Thymus (tissue), 11 donors: ENCODE results near the gene BDKRB2. TPM values are rescaled to one million over a fixed set of nuclear protein-coding genes. Genes with fewer than 3 reads are reported as not detected.

Experiments used
- DNase-seq, 9 donors: peaks; one replicate each; pipeline ENCODE4 v3.0.0-alpha.2; 2013; ENCODE audit warnings: low spot score in 9 of 9, low read depth in 6 of 9, missing footprints in 1 of 9
- H3K27ac ChIP-seq, 2 donors: one replicate each; pipeline ENCODE4 v1.5.1; 2013; ENCODE audit warnings: control low read depth in 1 of 2, low read depth in 1 of 2, low read length in 1 of 2, mild to moderate bottlenecking in 1 of 2, moderate library complexity in 1 of 2
- H3K27me3 ChIP-seq, 2 donors: one replicate each; pipeline ENCODE4 v1.5.1; 2013; ENCODE audit warnings: low read length in 1 of 2; ENCODE audit not compliant: control insufficient read depth in 2 of 2, insufficient read depth in 1 of 2
- H3K36me3 ChIP-seq, 2 donors: one replicate each; pipeline ENCODE4 v1.5.1; 2013; ENCODE audit warnings: low read length in 1 of 2, mild to moderate bottlenecking in 1 of 2, moderate library complexity in 1 of 2; ENCODE audit not compliant: control insufficient read depth in 2 of 2, insufficient read depth in 2 of 2
- H3K4me1 ChIP-seq, 2 donors: one replicate each; pipeline ENCODE4 v1.5.1; 2013; ENCODE audit warnings: low read length in 2 of 2; ENCODE audit not compliant: control insufficient read depth in 2 of 2, insufficient read depth in 2 of 2
- H3K4me3 ChIP-seq, 2 donors: one replicate each; pipeline ENCODE4 v1.5.1; 2013; ENCODE audit warnings: low read length in 2 of 2, control low read depth in 1 of 2, mild to moderate bottlenecking in 1 of 2
- H3K9me3 ChIP-seq, 2 donors: one replicate each; pipeline ENCODE4 v1.5.1; 2013; ENCODE audit warnings: low read length in 1 of 2, mild to moderate bottlenecking in 1 of 2; ENCODE audit not compliant: control insufficient read depth in 2 of 2, insufficient read depth in 1 of 2
- WGBS: extraction: QIAGEN DNeasy Blood & Tissue Kit; methylation state at CpG from one replicate; pipeline ENCODE4 v1.1.7; 2013; 5-methylcytosine and 5-hydroxymethylcytosine counted together
- polyA plus RNA-seq: library from polyadenylated mRNA; stranded (reverse); fragments of 200-250 nt; gene quantifications from one replicate; pipeline ENCODE4 v1.2.3, GENCODE V29; 2013
- total RNA-seq: library from RNA; stranded (reverse); fragments of 120-200 nt; gene quantifications from one replicate; pipeline ENCODE4 v1.2.4, GENCODE V29; 2013
- donor health status: healthy.

Gene BDKRB2
- total and polyA plus RNA-seq, 2 donors = 1.1 to 1.7 TPM

GRCh38 chr14:96251656-96252155 lies 47.1 kb downstream of the BDKRB2 start:
- Histone ChIP-seq H3K27me3 (peaks cover 0 to 4% of the 10 kb centered on the region in 2 donors), H3K4me3 (no peak overlapping the region)

GRCh38 chr14:96252323-96252998 lies 47.8 kb downstream of the BDKRB2 start:
- Histone ChIP-seq H3K27ac (no peak overlapping the region), H3K4me3 (no peak overlapping the region), H3K4me1 (no peaks in the 10 kb centered on the region), H3K9me3 (no peaks in the 10 kb centered on the region), H3K36me3 (no peaks in the 10 kb centered on the region), H3K27me3 (peaks cover 0 to 6% of the 10 kb centered on the region in 2 donors)
- no peak for DNase-seq
- WGBS = 94% methylated on average over 19 of the region's 19 CpGs

More at GRCh38 chr14:96251656-96252155, 47.1 kb downstream of the BDKRB2 start:
- no peaks in the 10 kb centered on the region for H3K36me3 ChIP-seq
- DNase-seq = no peak
- no peaks in the 10 kb centered on the region for H3K4me1 ChIP-seq
- no peaks in the 10 kb centered on the region for H3K9me3 ChIP-seq
- 93% methylated on average over 4 of the region's 4 CpGs for WGBS
- H3K27ac ChIP-seq = no peak overlapping the region

- H3K27me3 ChIP-seq = peaks cover 0 to 6% of the 10 kb centered on the region in 2 donors
- 79% methylated on average over 9 of the region's 9 CpGs for WGBS
- H3K4me3 ChIP-seq = no peak overlapping the region
- H3K4me1 ChIP-seq = no peaks in the 10 kb centered on the region
- H3K36me3 ChIP-seq = no peaks in the 10 kb centered on the region
- H3K27ac ChIP-seq = no peak overlapping the region
- DNase-seq = no peak
- no peaks in the 10 kb centered on the region for H3K9me3 ChIP-seq
These were observed 48.4 kb downstream of the BDKRB2 start for GRCh38 chr14:96252999-96253539.

- Histone ChIP-seq H3K9me3 (no peaks in the 10 kb centered on the region), H3K27ac (no peak overlapping the region), H3K27me3 (peaks cover 0 to 6% of the 10 kb centered on the region in 2 donors), H3K36me3 (no peaks in the 10 kb centered on the region), H3K4me3 (no peak overlapping the region), H3K4me1 (no peaks in the 10 kb centered on the region)
- 86% methylated on average over 11 of the region's 11 CpGs for WGBS
- no peak for DNase-seq
These were observed 50.0 kb downstream of the BDKRB2 start for GRCh38 chr14:96254687-96255086.

GRCh38 chr14:96255501-96256366 lies 51.1 kb downstream of the BDKRB2 start, which contains the start of gene BDKRB1:
BDKRB1 (plus strand) TSS chr14:96256210; CDS start chr14:96263683, 7,473 bp downstream.
- no peak within 1 kb of the TSS for H3K4me3 ChIP-seq
- peaks cover 0 to 6% of the 10 kb centered on the region in 2 donors for H3K27me3 ChIP-seq
- WGBS = 87% methylated on average over 12 of the region's 12 CpGs
- no peak within 1 kb of the TSS for H3K27ac ChIP-seq
- no peaks in the 10 kb centered on the region for H3K9me3 ChIP-seq
- DNase-seq = no peak
- no peaks in the 10 kb centered on the region for H3K4me1 ChIP-seq
- no peaks in the 10 kb centered on the region for H3K36me3 ChIP-seq

GRCh38 chr14:96256407-96256806 lies 51.8 kb downstream of the BDKRB2 start:
- Histone ChIP-seq H3K9me3 (no peaks in the 10 kb centered on the region), H3K27ac (no peak overlapping the region), H3K4me1 (no peaks in the 10 kb centered on the region), H3K36me3 (no peaks in the 10 kb centered on the region), H3K27me3 (peaks cover 0 to 6% of the 10 kb centered on the region in 2 donors), H3K4me3 (no peak overlapping the region)
- DNase-seq = no peak
- WGBS = 90% methylated on average over 4 of the region's 4 CpGs

- Histone ChIP-seq H3K36me3 (no peaks in the 10 kb centered on the region), H3K9me3 (no peaks in the 10 kb centered on the region), H3K4me3 (no peak overlapping the region), H3K4me1 (no peaks in the 10 kb centered on the region), H3K27me3 (peaks cover 0 to 6% of the 10 kb centered on the region in 2 donors), H3K27ac (no peak overlapping the region)
- WGBS = 85% methylated on average over 8 of the region's 8 CpGs
- DNase-seq = no peak
These were observed 52.4 kb downstream of the BDKRB2 start for GRCh38 chr14:96257056-96257455.

- Histone ChIP-seq H3K36me3 (no peaks in the 10 kb centered on the region), H3K27ac (no peak overlapping the region), H3K27me3 (peaks cover 0 to 6% of the 10 kb centered on the region in 2 donors), H3K9me3 (no peaks in the 10 kb centered on the region), H3K4me3 (no peak overlapping the region), H3K4me1 (no peaks in the 10 kb centered on the region)
- DNase-seq = no peak
These were observed 53.3 kb downstream of the BDKRB2 start for GRCh38 chr14:96257900-96258299.

GRCh38 chr14:96260341-96260821 lies 55.7 kb downstream of the BDKRB2 start:
- Histone ChIP-seq H3K4me3 (no peak overlapping the region), H3K27ac (no peak overlapping the region), H3K27me3 (peaks cover 0 to 3% of the 10 kb centered on the region in 2 donors), H3K9me3 (no peaks in the 10 kb centered on the region), H3K4me1 (no peaks in the 10 kb centered on the region), H3K36me3 (no peaks in the 10 kb centered on the region)
- no peak for DNase-seq
- WGBS = 72% methylated on average over 2 of the region's 2 CpGs
